SU-DHL-6 (cell line): ENCODE measurements around the gene CHD3.

ENCODE experiments used
- EZH2phosphoT487 ChIP-seq: fragments of 200-600 bp; sonication (generic), shearing (Covaris generic); conservative IDR thresholded peaks from 2 replicates; pipeline ENCODE4 v1.6.1; 2018; ENCODE audit warnings: mild to moderate bottlenecking, antibody characterized with exemption, low read length, moderate library complexity, mixed read lengths
- TF ChIP-seq, protein P1 (sequence below): fragments of 200-600 bp; sonication (generic); IDR thresholded peaks from one replicate; pipeline ENCODE4 v1.5.1; 2017; ENCODE audit warnings: antibody characterized with exemption, mild to moderate bottlenecking, low read length, moderate library complexity; ENCODE audit not compliant: insufficient read depth, poor library complexity, severe bottlenecking

DNA sequence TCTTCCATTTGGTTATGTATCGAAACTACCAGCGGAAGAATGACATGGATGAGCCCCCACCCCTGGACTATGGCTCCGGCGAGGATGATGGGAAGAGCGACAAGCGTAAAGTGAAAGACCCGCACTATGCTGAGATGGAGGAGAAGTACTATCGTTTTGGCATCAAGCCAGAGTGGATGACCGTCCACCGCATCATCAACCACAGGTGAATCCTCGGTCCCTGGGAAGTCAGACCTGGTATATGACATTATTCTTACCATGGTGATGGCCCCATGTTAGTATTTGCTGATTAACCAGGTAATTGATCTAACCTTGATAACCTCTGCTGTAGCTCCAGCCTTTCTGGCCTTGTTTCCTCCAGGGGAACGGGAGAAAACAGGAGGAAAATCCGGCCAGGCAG lies 8.5 kb downstream of the CHD3 start:
- TF ChIP-seq, protein P1, sequence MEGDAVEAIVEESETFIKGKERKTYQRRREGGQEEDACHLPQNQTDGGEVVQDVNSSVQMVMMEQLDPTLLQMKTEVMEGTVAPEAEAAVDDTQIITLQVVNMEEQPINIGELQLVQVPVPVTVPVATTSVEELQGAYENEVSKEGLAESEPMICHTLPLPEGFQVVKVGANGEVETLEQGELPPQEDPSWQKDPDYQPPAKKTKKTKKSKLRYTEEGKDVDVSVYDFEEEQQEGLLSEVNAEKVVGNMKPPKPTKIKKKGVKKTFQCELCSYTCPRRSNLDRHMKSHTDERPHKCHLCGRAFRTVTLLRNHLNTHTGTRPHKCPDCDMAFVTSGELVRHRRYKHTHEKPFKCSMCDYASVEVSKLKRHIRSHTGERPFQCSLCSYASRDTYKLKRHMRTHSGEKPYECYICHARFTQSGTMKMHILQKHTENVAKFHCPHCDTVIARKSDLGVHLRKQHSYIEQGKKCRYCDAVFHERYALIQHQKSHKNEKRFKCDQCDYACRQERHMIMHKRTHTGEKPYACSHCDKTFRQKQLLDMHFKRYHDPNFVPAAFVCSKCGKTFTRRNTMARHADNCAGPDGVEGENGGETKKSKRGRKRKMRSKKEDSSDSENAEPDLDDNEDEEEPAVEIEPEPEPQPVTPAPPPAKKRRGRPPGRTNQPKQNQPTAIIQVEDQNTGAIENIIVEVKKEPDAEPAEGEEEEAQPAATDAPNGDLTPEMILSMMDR, result no peak
- no peak for TF ChIP-seq EZH2phosphoT487
